ENCODE measurements around the gene MAML3. TPM values are rescaled to one million over a fixed set of nuclear protein-coding genes. Genes with fewer than 3 reads are reported as not detected.

Gene MAML3
- total RNA-seq, 1 donor from 2014 or later: 8.1 TPM

GRCh38 chr4:139684351-139684750 lies 469.6 kb downstream of the MAML3 start:
- Histone ChIP-seq H3K4me2 (ENCODE audit: low read length) (no peak overlapping the region), H3K9me3 (ENCODE audit: insufficient read depth, low read depth, low read length) (no peaks in the 10 kb centered on the region), H3K4me3 (ENCODE audit: insufficient read depth, low read depth, low read length) (no peak overlapping the region), H2AFZ (ENCODE audit: low read depth, low read length) (no peak overlapping the region), H3K79me2 (ENCODE audit: insufficient read depth, low read length) (no peaks in the 10 kb centered on the region), H3K9ac (ENCODE audit: low read length) (no peak overlapping the region), H3K27me3 (ENCODE audit: insufficient read depth, low read length) (no peaks in the 10 kb centered on the region), H3K4me1 (ENCODE audit: insufficient read depth, low read length) (no peaks in the 10 kb centered on the region), H3K36me3 (ENCODE audit: insufficient read depth, low read length) (peaks cover 2% of the 10 kb centered on the region), H3K27ac (ENCODE audit: low read depth, low read length) (no peak overlapping the region), H4K20me1 (ENCODE audit: insufficient read depth, low read length) (no peaks in the 10 kb centered on the region)
- Mint-ChIP-seq H3K9me3 (ENCODE audit: unreplicated experiment) (no peaks in the 10 kb centered on the region), H3K27me3 (ENCODE audit: low read depth, unreplicated experiment) (no peaks in the 10 kb centered on the region), H3K4me1 (ENCODE audit: low read depth, unreplicated experiment) (peaks cover 2% of the 10 kb centered on the region), H3K36me3 (ENCODE audit: low read depth, unreplicated experiment) (peaks cover 15% of the 10 kb centered on the region), H3K4me3 (ENCODE audit: unreplicated experiment) (no peak overlapping the region), H3K27ac (ENCODE audit: unreplicated experiment) (no peak overlapping the region)
- no peak for DNase-seq (ENCODE audit: low read depth)
- no peak for TF ChIP-seq CTCF (IDR thresholded peaks at IDR 0.05; ENCODE audit: insufficient read depth, low read depth, low read length)
- no peak for TF ChIP-seq EZH2 (IDR thresholded peaks at IDR 0.05; ENCODE audit: insufficient read depth, low read length)
- no peak for FAIRE-seq

- no peaks in the 10 kb centered on the region for H3K9me3 ChIP-seq (ENCODE audit: insufficient read depth, low read depth, low read length)
- TF ChIP-seq CTCF (IDR thresholded peaks at IDR 0.05; ENCODE audit: insufficient read depth, low read depth, low read length) (no peak), EZH2 (IDR thresholded peaks at IDR 0.05; ENCODE audit: insufficient read depth, low read length) (no peak)
- no peak for DNase-seq (ENCODE audit: low read depth)
- no peak overlapping the region for H2AFZ ChIP-seq (ENCODE audit: low read depth, low read length)
- H3K79me2 ChIP-seq (ENCODE audit: insufficient read depth, low read length): no peaks in the 10 kb centered on the region
- peaks cover 2% of the 10 kb centered on the region for H3K36me3 ChIP-seq (ENCODE audit: insufficient read depth, low read length)
- Mint-ChIP-seq H3K36me3 (ENCODE audit: low read depth, unreplicated experiment) (peaks cover 23% of the 10 kb centered on the region), H3K27me3 (ENCODE audit: low read depth, unreplicated experiment) (no peaks in the 10 kb centered on the region), H3K9me3 (ENCODE audit: unreplicated experiment) (peaks cover 5% of the 10 kb centered on the region), H3K27ac (ENCODE audit: unreplicated experiment) (no peak overlapping the region), H3K4me3 (ENCODE audit: unreplicated experiment) (no peak overlapping the region), H3K4me1 (ENCODE audit: low read depth, unreplicated experiment) (no peaks in the 10 kb centered on the region)
- H3K4me1 ChIP-seq (ENCODE audit: insufficient read depth, low read length): no peaks in the 10 kb centered on the region
- no peak for FAIRE-seq
- H3K4me3 ChIP-seq (ENCODE audit: insufficient read depth, low read depth, low read length): no peak overlapping the region
- H4K20me1 ChIP-seq (ENCODE audit: insufficient read depth, low read length): no peaks in the 10 kb centered on the region
- H3K9ac ChIP-seq (ENCODE audit: low read length): no peak overlapping the region
- no peak overlapping the region for H3K27ac ChIP-seq (ENCODE audit: low read depth, low read length)
- no peaks in the 10 kb centered on the region for H3K27me3 ChIP-seq (ENCODE audit: insufficient read depth, low read length)
- H3K4me2 ChIP-seq (ENCODE audit: low read length): no peak overlapping the region
Observed at GRCh38 chr4:139682741-139683151, 471.2 kb downstream of the MAML3 start.

GRCh38 chr4:139682309-139682708 lies 471.7 kb downstream of the MAML3 start:
- Mint-ChIP-seq H3K27ac (ENCODE audit: unreplicated experiment) (no peak overlapping the region), H3K9me3 (ENCODE audit: unreplicated experiment) (peaks cover 5% of the 10 kb centered on the region), H3K27me3 (ENCODE audit: low read depth, unreplicated experiment) (no peaks in the 10 kb centered on the region), H3K36me3 (ENCODE audit: low read depth, unreplicated experiment) (peaks cover 23% of the 10 kb centered on the region), H3K4me1 (ENCODE audit: low read depth, unreplicated experiment) (no peaks in the 10 kb centered on the region), H3K4me3 (ENCODE audit: unreplicated experiment) (no peak overlapping the region)
- no peaks in the 10 kb centered on the region for H3K9me3 ChIP-seq (ENCODE audit: insufficient read depth, low read depth, low read length)
- no peak overlapping the region for H3K4me2 ChIP-seq (ENCODE audit: low read length)
- H2AFZ ChIP-seq (ENCODE audit: low read depth, low read length): no peak overlapping the region
- H3K4me1 ChIP-seq (ENCODE audit: insufficient read depth, low read length): no peaks in the 10 kb centered on the region
- no peaks in the 10 kb centered on the region for H3K27me3 ChIP-seq (ENCODE audit: insufficient read depth, low read length)
- DNase-seq (ENCODE audit: low read depth) (no peak), FAIRE-seq (no peak)
- peaks cover 2% of the 10 kb centered on the region for H3K36me3 ChIP-seq (ENCODE audit: insufficient read depth, low read length)
- H3K27ac ChIP-seq (ENCODE audit: low read depth, low read length): no peak overlapping the region
- TF ChIP-seq EZH2 (IDR thresholded peaks at IDR 0.05; ENCODE audit: insufficient read depth, low read length) (no peak), CTCF (IDR thresholded peaks at IDR 0.05; ENCODE audit: insufficient read depth, low read depth, low read length) (no peak)
- H3K79me2 ChIP-seq (ENCODE audit: insufficient read depth, low read length): no peaks in the 10 kb centered on the region
- no peak overlapping the region for H3K9ac ChIP-seq (ENCODE audit: low read length)
- H3K4me3 ChIP-seq (ENCODE audit: insufficient read depth, low read depth, low read length): no peak overlapping the region
- no peaks in the 10 kb centered on the region for H4K20me1 ChIP-seq (ENCODE audit: insufficient read depth, low read length)

Data from astrocyte (in vitro differentiated cells and primary cell).